Sigmoid colon (tissue), 7 donors: ENCODE results near the gene NGFR. TPM values are rescaled to one million over a fixed set of nuclear protein-coding genes. Genes with fewer than 3 reads are reported as not detected.

Experiments used
- DNase-seq: peaks from one replicate; pipeline ENCODE4 v3.0.0-alpha.2; 2019
- H3K27ac ChIP-seq, 4 donors: fragments of 200-600 bp; sonication (generic); one replicate each; pipeline ENCODE4 v1.5.1; 2016 to 2019; ENCODE audit warnings: mild to moderate bottlenecking in 1 of 4
- H3K27me3 ChIP-seq, 3 donors: fragments of 200-600 bp; sonication (generic); one replicate each; pipeline ENCODE4 v1.5.1; 2019; ENCODE audit warnings: mild to moderate bottlenecking in 1 of 3
- H3K36me3 ChIP-seq, 4 donors: fragments of 200-600 bp; sonication (generic); one replicate each; pipeline ENCODE4 v1.5.1; 2016 to 2019
- H3K4me1 ChIP-seq, 4 donors: fragments of 200-600 bp; sonication (generic); one replicate each; pipeline ENCODE4 v1.5.1; 2017 to 2019
- H3K4me3 ChIP-seq, 4 donors: fragments of 200-600 bp; sonication (generic); one replicate each; pipeline ENCODE4 v1.5.1; 2017 to 2019; ENCODE audit warnings: mild to moderate bottlenecking in 2 of 4, moderate library complexity in 1 of 4
- H3K9me3 ChIP-seq, 4 donors: fragments of 200-600 bp in 3 of 4; sonication (generic) in 3 of 4; one replicate each; pipeline versions ENCODE4 v1.5.1 to v1.6.1; 2013 to 2019
- CTCF ChIP-seq, 4 experiments: fragments of 450-650 bp in 3 of 4; fragments of 200-600 bp in 1 of 4; IDR thresholded peaks; one replicate each; pipeline ENCODE4 v1.5.1; 2016 to 2019; ENCODE audit warnings: antibody characterized with exemption in 4 of 4, mild to moderate bottlenecking in 3 of 4, moderate library complexity in 2 of 4
- EP300 ChIP-seq, 4 donors: sonication (generic); formaldehyde crosslinking; IDR thresholded peaks; one replicate each; pipeline ENCODE4 v1.6.1; 2017; ENCODE audit warnings: antibody characterized with exemption in 4 of 4
- POLR2A ChIP-seq, 2 donors: fragments of 450-650 bp; IDR thresholded peaks; one replicate each; pipeline ENCODE4 v1.6.1; 2016; ENCODE audit warnings: antibody characterized with exemption in 2 of 2, mild to moderate bottlenecking in 2 of 2, moderate library complexity in 2 of 2
- POLR2AphosphoS5 ChIP-seq, 4 donors: sonication (generic); formaldehyde crosslinking; IDR thresholded peaks; one replicate each; pipeline ENCODE4 v1.6.1; 2017; ENCODE audit warnings: antibody characterized with exemption in 4 of 4
- WGBS, 2 donors: extraction: QIAGEN DNeasy Blood & Tissue Kit; methylation state at CpG; one replicate each; pipeline ENCODE4 v1.1.7; 2013; 5-methylcytosine and 5-hydroxymethylcytosine counted together
- intact Hi-C: fragments of 100-400 bp; cut with DNase I; formaldehyde crosslinking; loops from one replicate; pipeline ENCODE4 v1.15.1; 2023
- polyA plus RNA-seq, 3 donors: library from polyadenylated mRNA; stranded (reverse); fragments of 200-250 nt; gene quantifications; one replicate each; pipeline ENCODE4 v1.2.3, GENCODE V29; 2013
- total RNA-seq, 4 donors: library from RNA; depleted of rRNA; stranded (reverse); fragments of >200 nt; gene quantifications; one replicate each; pipeline ENCODE4 v1.1.0, GENCODE V29; 2016
- donor health status: healthy with polysubstance abuse.
- donor health status: Bipolar disorder and iron deficiency.
- donor health status: healthy.

NGFR gene
- total and polyA plus RNA-seq, 7 donors, result 0.46 to 15.2 (median 6.9) TPM

- Histone ChIP-seq H3K4me3 (no peak overlapping the region), H3K27me3 (peaks cover 0 to 7% (median 0%) of the 10 kb centered on the region in 3 donors), H3K36me3 (no peaks in the 10 kb centered on the region), H3K27ac (no peak overlapping the region), H3K9me3 (no peaks in the 10 kb centered on the region), H3K4me1 (peaks cover 0 to 6% (median 0%) of the 10 kb centered on the region in 4 donors)
- intact Hi-C loops, result no loop called here
- DNase-seq, result no peak
- TF ChIP-seq POLR2AphosphoS5 (IDR thresholded peaks at IDR 0.05) (no peak), CTCF (IDR thresholded peaks at IDR 0.05) (no peak), EP300 (IDR thresholded peaks at IDR 0.05) (no peak), POLR2A (IDR thresholded peaks at IDR 0.05) (no peak)
- WGBS, 2 donors, result 21 to 35% methylated on average over 17 of the region's 17 CpGs
Measured at GRCh38 chr17:49508061-49508865, 13.2 kb downstream of the NGFR start.

GRCh38 chr17:49508866-49509587, 13.9 kb downstream of the NGFR start:
- Histone ChIP-seq H3K9me3 (no peaks in the 10 kb centered on the region), H3K36me3 (no peaks in the 10 kb centered on the region), H3K27ac (no peak overlapping the region), H3K4me3 (no peak overlapping the region), H3K27me3 (peaks cover 0 to 7% (median 0%) of the 10 kb centered on the region in 3 donors), H3K4me1 (peaks cover 0 to 7% (median 4%) of the 10 kb centered on the region in 4 donors)
- 61 to 75% methylated on average over 8 of the region's 8 CpGs for WGBS, 2 donors
- intact Hi-C loops, result no loop called here
- no peak for DNase-seq
- TF ChIP-seq CTCF (IDR thresholded peaks at IDR 0.05) (no peak), EP300 (IDR thresholded peaks at IDR 0.05) (no peak), POLR2A (IDR thresholded peaks at IDR 0.05) (no peak), POLR2AphosphoS5 (IDR thresholded peaks at IDR 0.05) (no peak)

- intact Hi-C loops, result no loop called here
- Histone ChIP-seq H3K27ac (no peak overlapping the region), H3K27me3 (peaks cover 0 to 7% (median 0%) of the 10 kb centered on the region in 3 donors), H3K4me1 (peaks cover 0 to 13% (median 9%) of the 10 kb centered on the region in 4 donors), H3K4me3 (no peak overlapping the region), H3K9me3 (no peaks in the 10 kb centered on the region), H3K36me3 (no peaks in the 10 kb centered on the region)
- WGBS, 2 donors, result 85 to 91% methylated on average over 3 of the region's 3 CpGs
- no peak for TF ChIP-seq POLR2A (IDR thresholded peaks at IDR 0.05)
- TF ChIP-seq CTCF (IDR thresholded peaks at IDR 0.05), result no peak
- TF ChIP-seq EP300 (IDR thresholded peaks at IDR 0.05), result no peak
- no peak for TF ChIP-seq POLR2AphosphoS5 (IDR thresholded peaks at IDR 0.05)
- DNase-seq, result no peak
Measured at GRCh38 chr17:49509588-49509917, 14.5 kb downstream of the NGFR start.

- WGBS, 2 donors, result 77 to 87% methylated on average over 13 of the region's 13 CpGs
Measured at GRCh38 chr17:49510059-49510719, 15.1 kb downstream of the NGFR start.

More at GRCh38 chr17:49510059-49510719, 15.1 kb downstream of the NGFR start:
- intact Hi-C loops, result no loop called here
- TF ChIP-seq CTCF (IDR thresholded peaks at IDR 0.05) (no peak), POLR2A (IDR thresholded peaks at IDR 0.05) (no peak), POLR2AphosphoS5 (IDR thresholded peaks at IDR 0.05) (no peak), EP300 (IDR thresholded peaks at IDR 0.05) (no peak)
- Histone ChIP-seq H3K27ac (no peak overlapping the region), H3K4me1 (peaks cover 0 to 19% (median 16%) of the 10 kb centered on the region in 4 donors), H3K36me3 (no peaks in the 10 kb centered on the region), H3K4me3 (no peak overlapping the region), H3K9me3 (no peaks in the 10 kb centered on the region), H3K27me3 (peaks cover 0 to 7% (median 0%) of the 10 kb centered on the region in 3 donors)
- DNase-seq, result no peak
